HEK293 (cell line): ENCODE data around the gene HDAC11.

Experiments
- CTCF ChIA-PET: fragments of 350-600 bp; formaldehyde crosslinking; extraction: SDS; loops from one replicate; lab custom pipeline; 2021; ENCODE audit warnings: antibody characterized with exemption; lab: Yijun Ruan, JAX
- POLR2A ChIA-PET: fragments of 300-600 bp; formaldehyde crosslinking; extraction: SDS; loops from one replicate; lab custom pipeline; 2020; ENCODE audit warnings: antibody characterized with exemption, inconsistent platforms; lab: Yijun Ruan, JAX
- H3K27ac ChIP-seq: fragments of 200-500 bp; sonication (Bioruptor generic); 2 replicates; pipeline ENCODE4 v1.5.1; 2014; ENCODE audit warnings: low read depth, low read length, control low read depth, inconsistent platforms; ENCODE audit errors: extremely low read depth
- H3K36me3 ChIP-seq, 2 experiments: fragments of 200-500 bp in 1 of 2; sonication (Bioruptor generic) in 1 of 2; 1 replicate in 1 of 2; 2 replicates in 1 of 2; pipeline ENCODE4 v1.5.1; 2014 to 2017; ENCODE audit warnings: inconsistent platforms in 2 of 2, low read length in 2 of 2; ENCODE audit not compliant: control insufficient read depth in 2 of 2, insufficient read depth in 1 of 2
- H3K4me1 ChIP-seq: fragments of 200-500 bp; sonication (Bioruptor generic); 2 replicates; pipeline ENCODE4 v1.5.1; 2014; ENCODE audit warnings: mild to moderate bottlenecking, low read length, inconsistent platforms; ENCODE audit not compliant: control insufficient read depth, insufficient read depth
- H3K4me3 ChIP-seq: 2 replicates; pipeline ENCODE4 v1.5.1; 2011; ENCODE audit warnings: low read depth, mild to moderate bottlenecking, control low read depth, low read length, moderate library complexity
- H3K9me3 ChIP-seq: fragments of 200-500 bp; sonication (Bioruptor generic); 2 replicates; pipeline ENCODE4 v1.5.1; 2014; ENCODE audit warnings: low read depth, low read length, inconsistent platforms; ENCODE audit not compliant: control insufficient read depth, insufficient read depth
- ZBTB7A ChIP-seq: fragments of 450-650 bp; formaldehyde crosslinking; IDR thresholded peaks from 2 replicates; pipeline ENCODE4 v1.5.1; 2016; ENCODE audit warnings: low read depth, missing biosample characterization, missing genetic modification characterization
- ZFP3 ChIP-seq: fragments of 450-650 bp; formaldehyde crosslinking; IDR thresholded peaks from 2 replicates; pipeline ENCODE4 v1.5.1; 2016; ENCODE audit warnings: low read depth, missing biosample characterization, missing genetic modification characterization
- ZFP69B ChIP-seq: fragments of 450-650 bp; formaldehyde crosslinking; IDR thresholded peaks from 2 replicates; pipeline ENCODE4 v1.5.1; 2016; ENCODE audit warnings: missing biosample characterization, missing genetic modification characterization
- ZNF10 ChIP-seq: fragments of 450-650 bp; formaldehyde crosslinking; IDR thresholded peaks from 2 replicates; pipeline ENCODE4 v1.5.1; 2017; ENCODE audit warnings: missing biosample characterization, missing genetic modification characterization
- ZNF114 ChIP-seq: fragments of 450-650 bp; formaldehyde crosslinking; IDR thresholded peaks from 2 replicates; pipeline ENCODE4 v1.5.0; 2017; ENCODE audit warnings: missing biosample characterization, missing genetic modification characterization
- ZNF16 ChIP-seq: fragments of 450-650 bp; formaldehyde crosslinking; IDR thresholded peaks from 2 replicates; pipeline ENCODE4 v1.5.1; 2016; ENCODE audit warnings: low read depth, missing biosample characterization, missing genetic modification characterization
- ZNF174 ChIP-seq: fragments of 450-650 bp; formaldehyde crosslinking; IDR thresholded peaks from 2 replicates; pipeline ENCODE4 v1.5.0; 2017; ENCODE audit warnings: missing biosample characterization, mild to moderate bottlenecking, missing genetic modification characterization
- ZNF214 ChIP-seq: fragments of 450-650 bp; formaldehyde crosslinking; IDR thresholded peaks from 2 replicates; pipeline ENCODE4 v1.5.1; 2017; ENCODE audit warnings: missing biosample characterization, mild to moderate bottlenecking, missing genetic modification characterization, borderline replicate concordance
- ZNF221 ChIP-seq: fragments of 450-650 bp; formaldehyde crosslinking; IDR thresholded peaks from 2 replicates; pipeline ENCODE4 v1.5.1; 2017; ENCODE audit warnings: missing biosample characterization, missing genetic modification characterization, borderline replicate concordance
- ZNF24 ChIP-seq: fragments of 450-650 bp; formaldehyde crosslinking; IDR thresholded peaks from 2 replicates; pipeline ENCODE4 v1.5.1; 2016; ENCODE audit warnings: missing biosample characterization, missing genetic modification characterization
- ZNF274 ChIP-seq, 2 experiments: fragments of 200-500 bp in 1 of 2; fragments of 450-650 bp in 1 of 2; sonication (Bioruptor generic) in 1 of 2; formaldehyde crosslinking in 1 of 2; IDR thresholded peaks; 2 replicates each; pipeline versions ENCODE4 v1.5.1 to v1.6.1; 2014 to 2016; ENCODE audit warnings: borderline replicate concordance in 1 of 2, inconsistent platforms in 1 of 2, low read length in 1 of 2, missing biosample characterization in 1 of 2, missing genetic modification characterization in 1 of 2
- ZNF510 ChIP-seq: fragments of 450-650 bp; formaldehyde crosslinking; IDR thresholded peaks from 2 replicates; pipeline ENCODE4 v1.5.1; 2018; ENCODE audit warnings: mild to moderate bottlenecking, missing genetic modification characterization, missing biosample characterization; ENCODE audit not compliant: insufficient replicate concordance
- ZNF555 ChIP-seq: fragments of 450-650 bp; formaldehyde crosslinking; conservative IDR thresholded peaks from 2 replicates; pipeline ENCODE4 v1.5.1; 2017; ENCODE audit warnings: missing biosample characterization, mild to moderate bottlenecking, missing genetic modification characterization, inconsistent platforms
- ZNF561 ChIP-seq: fragments of 450-650 bp; IDR thresholded peaks from 2 replicates; pipeline ENCODE4 v1.5.1; 2018; ENCODE audit warnings: missing biosample characterization, missing genetic modification characterization, borderline replicate concordance
- ZNF596 ChIP-seq: fragments of 450-650 bp; IDR thresholded peaks from 2 replicates; pipeline ENCODE4 v1.5.0; 2018; ENCODE audit warnings: missing biosample characterization, mild to moderate bottlenecking, missing genetic modification characterization, moderate library complexity
- ZNF610 ChIP-seq: fragments of 450-650 bp; formaldehyde crosslinking; IDR thresholded peaks from 2 replicates; pipeline ENCODE4 v1.5.1; 2016; ENCODE audit warnings: missing biosample characterization, missing genetic modification characterization, borderline replicate concordance
- ZNF629 ChIP-seq: fragments of 450-650 bp; formaldehyde crosslinking; IDR thresholded peaks from 2 replicates; pipeline ENCODE4 v1.5.1; 2017; ENCODE audit warnings: missing biosample characterization, missing genetic modification characterization
- ZNF658 ChIP-seq: fragments of 450-650 bp; formaldehyde crosslinking; IDR thresholded peaks from 2 replicates; pipeline ENCODE4; 2016; ENCODE audit warnings: missing biosample characterization, missing genetic modification characterization
- ZNF660 ChIP-seq: fragments of 450-650 bp; IDR thresholded peaks from 2 replicates; pipeline ENCODE4 v1.5.1; 2018; ENCODE audit warnings: missing biosample characterization, mild to moderate bottlenecking, missing genetic modification characterization
- ZNF776 ChIP-seq: fragments of 450-650 bp; formaldehyde crosslinking; IDR thresholded peaks from 2 replicates; pipeline ENCODE4 v1.5.0; 2017; ENCODE audit warnings: missing biosample characterization, missing genetic modification characterization, borderline replicate concordance
- TF ChIP-seq, protein P1 (sequence below): fragments of 450-650 bp; formaldehyde crosslinking; IDR thresholded peaks from 2 replicates; pipeline ENCODE4 v1.5.1; 2016; ENCODE audit warnings: missing biosample characterization, missing genetic modification characterization
- TF ChIP-seq, protein P2 (sequence below): fragments of 450-650 bp; formaldehyde crosslinking; IDR thresholded peaks from 2 replicates; pipeline ENCODE4 v1.5.1; 2016; ENCODE audit warnings: missing biosample characterization, missing genetic modification characterization
- TF ChIP-seq, protein P3 (sequence below): fragments of 450-650 bp; formaldehyde crosslinking; IDR thresholded peaks from 2 replicates; pipeline ENCODE4 v1.5.1; 2016; ENCODE audit warnings: missing biosample characterization, missing genetic modification characterization

The HDAC11 gene

DNA sequence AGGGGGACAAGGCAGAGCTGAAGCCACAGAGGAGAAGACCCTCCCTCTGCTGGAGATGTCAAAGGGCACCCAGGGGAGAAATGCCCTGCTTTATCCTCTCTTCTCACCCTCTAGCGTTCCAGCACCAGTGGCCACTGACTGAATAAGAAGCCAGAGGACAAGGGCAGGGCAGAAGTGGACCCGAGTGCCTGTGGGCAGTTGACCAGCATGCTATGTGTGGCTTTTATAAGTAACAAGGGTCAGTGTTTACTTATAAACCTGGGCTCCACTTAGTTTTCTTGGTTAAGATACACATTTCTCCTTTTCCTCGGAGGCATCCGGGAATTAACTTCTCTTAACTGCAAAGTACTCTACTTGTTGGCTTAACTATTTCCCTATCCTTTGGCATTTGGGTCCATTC is 13.3 kb upstream of the HDAC11 start:
- Histone ChIP-seq H3K27ac (no peak overlapping the region), H3K4me3 (no peak overlapping the region), H3K9me3 (no peaks in the 10 kb centered on the region), H3K36me3 (no peaks in the 10 kb centered on the region), H3K4me1 (no peaks in the 10 kb centered on the region)
- CTCF ChIA-PET = interaction anchor here (0.7 to 1.9 kb wide), 4 partner anchors 14 to 327 kb away, joined by 3 to 4 read pairs (median 3); no protein-coding TSS in a partner anchor
- POLR2A ChIA-PET = interaction anchor here (1.5 kb wide), 1 partner anchor 13 kb away, joined by 3 read pairs; the partner anchor contains the start of gene HDAC11
- TF ChIP-seq ZNF274 (IDR thresholded peaks at IDR 0.05; ENCODE audit: low read length) = no peak
- TF ChIP-seq ZNF274 (tag by site-specific recombination; IDR thresholded peaks at IDR 0.05; ENCODE audit: borderline replicate concordance) = no peak
- no peak for TF ChIP-seq ZNF114 (tag by site-specific recombination)
- TF ChIP-seq ZNF24 (tag by site-specific recombination) = no peak
- no peak for TF ChIP-seq ZFP3 (tag by site-specific recombination)
- TF ChIP-seq ZNF610 (tag by site-specific recombination) = no peak
- TF ChIP-seq ZNF16 (tag by site-specific recombination) = no peak
- no peak for TF ChIP-seq ZNF596 (tag by site-specific recombination)
- no peak for TF ChIP-seq ZNF510 (tag by site-specific recombination)
- TF ChIP-seq ZNF658 (tag by site-specific recombination) = no peak
- no peak for TF ChIP-seq ZNF214
- TF ChIP-seq ZNF10 = no peak

DNA sequence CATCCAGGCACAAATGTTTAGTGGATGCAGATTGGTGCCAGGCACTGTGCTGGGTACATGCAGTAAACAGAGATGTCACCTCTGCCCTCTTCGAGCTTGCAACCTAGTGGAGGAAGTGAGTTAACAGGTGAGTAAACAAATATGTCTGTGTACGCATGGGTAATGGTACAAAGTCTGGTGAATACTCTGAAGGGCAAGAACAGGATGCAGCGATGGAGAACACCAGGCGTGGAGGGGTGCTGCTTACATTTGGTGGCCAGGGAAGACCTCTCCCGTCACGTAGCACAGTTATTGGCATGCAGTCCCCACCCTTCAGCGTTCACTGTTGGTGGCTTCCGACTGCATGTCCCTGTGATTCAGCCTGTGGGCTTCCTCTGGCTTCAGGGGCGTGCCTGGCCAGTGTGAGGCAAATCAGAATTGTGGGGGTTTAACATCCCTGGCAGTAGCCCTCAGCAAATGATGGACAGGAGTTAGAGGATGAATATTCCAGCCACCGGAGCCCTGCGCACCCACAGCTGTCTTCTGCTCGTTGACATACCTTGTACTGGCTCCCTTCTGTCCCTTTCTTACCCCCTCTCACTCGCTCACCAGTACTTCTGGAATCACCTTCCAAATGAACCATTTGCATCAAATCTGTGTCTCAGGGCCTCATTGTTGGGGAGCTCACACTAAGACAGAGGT is 9.1 kb upstream of the HDAC11 start:
- no peak for TF ChIP-seq ZNF174 (tag by site-specific recombination)
- TF ChIP-seq, protein P1, sequence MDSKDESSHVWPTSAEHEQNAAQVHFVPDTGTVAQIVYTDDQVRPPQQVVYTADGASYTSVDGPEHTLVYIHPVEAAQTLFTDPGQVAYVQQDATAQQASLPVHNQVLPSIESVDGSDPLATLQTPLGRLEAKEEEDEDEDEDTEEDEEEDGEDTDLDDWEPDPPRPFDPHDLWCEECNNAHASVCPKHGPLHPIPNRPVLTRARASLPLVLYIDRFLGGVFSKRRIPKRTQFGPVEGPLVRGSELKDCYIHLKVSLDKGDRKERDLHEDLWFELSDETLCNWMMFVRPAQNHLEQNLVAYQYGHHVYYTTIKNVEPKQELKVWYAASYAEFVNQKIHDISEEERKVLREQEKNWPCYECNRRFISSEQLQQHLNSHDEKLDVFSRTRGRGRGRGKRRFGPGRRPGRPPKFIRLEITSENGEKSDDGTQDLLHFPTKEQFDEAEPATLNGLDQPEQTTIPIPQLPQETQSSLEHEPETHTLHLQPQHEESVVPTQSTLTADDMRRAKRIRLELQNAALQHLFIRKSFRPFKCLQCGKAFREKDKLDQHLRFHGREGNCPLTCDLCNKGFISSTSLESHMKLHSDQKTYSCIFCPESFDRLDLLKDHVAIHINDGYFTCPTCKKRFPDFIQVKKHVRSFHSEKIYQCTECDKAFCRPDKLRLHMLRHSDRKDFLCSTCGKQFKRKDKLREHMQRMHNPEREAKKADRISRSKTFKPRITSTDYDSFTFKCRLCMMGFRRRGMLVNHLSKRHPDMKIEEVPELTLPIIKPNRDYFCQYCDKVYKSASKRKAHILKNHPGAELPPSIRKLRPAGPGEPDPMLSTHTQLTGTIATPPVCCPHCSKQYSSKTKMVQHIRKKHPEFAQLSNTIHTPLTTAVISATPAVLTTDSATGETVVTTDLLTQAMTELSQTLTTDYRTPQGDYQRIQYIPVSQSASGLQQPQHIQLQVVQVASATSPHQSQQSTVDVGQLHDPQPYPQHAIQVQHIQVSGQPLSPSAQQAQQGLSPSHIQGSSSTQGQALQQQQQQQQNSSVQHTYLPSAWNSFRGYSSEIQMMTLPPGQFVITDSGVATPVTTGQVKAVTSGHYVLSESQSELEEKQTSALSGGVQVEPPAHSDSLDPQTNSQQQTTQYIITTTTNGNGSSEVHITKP (tag by site-specific recombination) = peak; percentile 50; the same call in 1 of the 2 replicates
- Histone ChIP-seq H3K36me3 (no peaks in the 10 kb centered on the region), H3K4me1 (no peaks in the 10 kb centered on the region), H3K27ac (no peak overlapping the region), H3K4me3 (no peak overlapping the region), H3K9me3 (no peaks in the 10 kb centered on the region)
- ChIA-PET POLR2A (interaction anchor here (0.5 to 1.6 kb wide), 2 partner anchors 9 to 16 kb away, joined by 4 to 7 read pairs; partner anchors contain the start of gene HDAC11), CTCF (interaction anchor here (0.7 to 2.4 kb wide), 4 partner anchors 9 to 1039 kb away, joined by 3 to 25 read pairs (median 4); partner anchors contain the start of gene HDAC11)

DNA sequence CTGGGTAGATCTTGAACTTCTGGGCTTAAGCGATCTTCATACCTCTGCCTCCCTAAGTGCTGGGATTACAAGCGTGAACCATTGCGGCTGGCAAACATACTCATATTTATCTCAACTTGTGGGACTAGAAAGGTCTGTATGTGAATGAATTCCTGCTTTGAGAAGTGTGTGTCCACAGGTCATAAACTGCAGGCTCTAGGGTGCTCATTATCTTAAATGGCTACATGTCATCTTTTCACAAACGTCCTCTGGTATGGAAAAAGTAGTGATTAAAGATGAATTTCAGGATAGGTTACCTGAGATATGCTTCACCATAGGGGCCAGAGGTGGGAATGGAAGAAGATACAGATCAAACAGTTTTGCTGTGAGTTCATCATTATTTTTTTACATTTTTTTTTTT is 7.8 kb upstream of the HDAC11 start:
- no peaks in the 10 kb centered on the region for H3K9me3 ChIP-seq
- TF ChIP-seq ZNF629 (tag by site-specific recombination) = no peak
- TF ChIP-seq, protein P2, sequence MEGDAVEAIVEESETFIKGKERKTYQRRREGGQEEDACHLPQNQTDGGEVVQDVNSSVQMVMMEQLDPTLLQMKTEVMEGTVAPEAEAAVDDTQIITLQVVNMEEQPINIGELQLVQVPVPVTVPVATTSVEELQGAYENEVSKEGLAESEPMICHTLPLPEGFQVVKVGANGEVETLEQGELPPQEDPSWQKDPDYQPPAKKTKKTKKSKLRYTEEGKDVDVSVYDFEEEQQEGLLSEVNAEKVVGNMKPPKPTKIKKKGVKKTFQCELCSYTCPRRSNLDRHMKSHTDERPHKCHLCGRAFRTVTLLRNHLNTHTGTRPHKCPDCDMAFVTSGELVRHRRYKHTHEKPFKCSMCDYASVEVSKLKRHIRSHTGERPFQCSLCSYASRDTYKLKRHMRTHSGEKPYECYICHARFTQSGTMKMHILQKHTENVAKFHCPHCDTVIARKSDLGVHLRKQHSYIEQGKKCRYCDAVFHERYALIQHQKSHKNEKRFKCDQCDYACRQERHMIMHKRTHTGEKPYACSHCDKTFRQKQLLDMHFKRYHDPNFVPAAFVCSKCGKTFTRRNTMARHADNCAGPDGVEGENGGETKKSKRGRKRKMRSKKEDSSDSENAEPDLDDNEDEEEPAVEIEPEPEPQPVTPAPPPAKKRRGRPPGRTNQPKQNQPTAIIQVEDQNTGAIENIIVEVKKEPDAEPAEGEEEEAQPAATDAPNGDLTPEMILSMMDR (tag by site-specific recombination) = no peak
- TF ChIP-seq ZNF660 (tag by site-specific recombination) = no peak
- no peak for TF ChIP-seq ZNF561 (tag by site-specific recombination)
- no peak for TF ChIP-seq ZNF221 (tag by site-specific recombination)
- TF ChIP-seq, protein P3, sequence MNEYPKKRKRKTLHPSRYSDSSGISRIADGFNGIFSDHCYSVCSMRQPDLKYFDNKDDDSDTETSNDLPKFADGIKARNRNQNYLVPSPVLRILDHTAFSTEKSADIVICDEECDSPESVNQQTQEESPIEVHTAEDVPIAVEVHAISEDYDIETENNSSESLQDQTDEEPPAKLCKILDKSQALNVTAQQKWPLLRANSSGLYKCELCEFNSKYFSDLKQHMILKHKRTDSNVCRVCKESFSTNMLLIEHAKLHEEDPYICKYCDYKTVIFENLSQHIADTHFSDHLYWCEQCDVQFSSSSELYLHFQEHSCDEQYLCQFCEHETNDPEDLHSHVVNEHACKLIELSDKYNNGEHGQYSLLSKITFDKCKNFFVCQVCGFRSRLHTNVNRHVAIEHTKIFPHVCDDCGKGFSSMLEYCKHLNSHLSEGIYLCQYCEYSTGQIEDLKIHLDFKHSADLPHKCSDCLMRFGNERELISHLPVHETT (tag by site-specific recombination) = no peak
- no peak for TF ChIP-seq ZBTB7A
- TF ChIP-seq ZNF776 (tag by site-specific recombination) = no peak
- TF ChIP-seq ZNF555 (tag by site-specific recombination) = no peak
- no peak for TF ChIP-seq ZFP69B (tag by site-specific recombination)
- TF ChIP-seq, all 188 proteins: peak for 0
- H3K4me1 ChIP-seq = no peaks in the 10 kb centered on the region
- H3K4me3 ChIP-seq = no peak overlapping the region
- H3K36me3 ChIP-seq = no peaks in the 10 kb centered on the region
- ChIA-PET CTCF (interaction anchor here (1.3 to 2.4 kb wide), 2 partner anchors 7 to 10 kb away, joined by 4 to 25 read pairs; partner anchors contain the start of gene HDAC11), POLR2A (interaction anchor here (0.6 to 1.6 kb wide), 2 partner anchors 8 to 12 kb away, joined by 3 to 7 read pairs; partner anchors contain the start of gene HDAC11)
- no peak overlapping the region for H3K27ac ChIP-seq
